HK-2 (cell line): Measurements from ENCODE around the gene SLC27A5.
"Not testable (repeated sequence)": the region's sequence is repeated elsewhere in the genome, so short reads cannot be mapped to it uniquely, and the experiment has no call there.

Experiments used
- DNase-seq: peaks from one replicate; pipeline ENCODE4 v3.0.0-alpha.2; 2018; ENCODE audit not compliant: unreplicated experiment

SLC27A5 gene

DNA sequence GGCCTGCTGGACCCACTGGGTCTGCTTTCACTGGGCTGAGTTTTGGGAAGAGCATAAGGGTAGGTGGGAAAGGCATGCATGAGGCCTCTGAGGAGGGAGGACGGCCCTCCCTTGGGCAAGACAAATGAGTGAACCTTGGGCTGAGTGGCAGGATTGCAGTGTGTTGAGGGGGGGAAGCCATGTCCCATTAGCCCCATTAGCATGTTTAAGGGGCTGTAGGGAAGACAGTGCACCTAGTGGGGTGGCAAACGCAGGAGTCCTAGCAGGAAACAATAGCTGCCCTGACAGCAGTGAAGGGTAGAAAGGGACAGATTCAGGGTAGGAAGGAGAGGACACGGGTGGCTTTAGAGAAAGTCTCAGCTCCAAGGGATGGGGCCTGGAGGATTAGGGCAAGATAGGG is 10.9 kb upstream of the SLC27A5 start:
- no peak for DNase-seq

- DNase-seq: no peak
Measured at GRCh38 chr19:58521651-58522050, 9.9 kb upstream of the SLC27A5 start.

DNA sequence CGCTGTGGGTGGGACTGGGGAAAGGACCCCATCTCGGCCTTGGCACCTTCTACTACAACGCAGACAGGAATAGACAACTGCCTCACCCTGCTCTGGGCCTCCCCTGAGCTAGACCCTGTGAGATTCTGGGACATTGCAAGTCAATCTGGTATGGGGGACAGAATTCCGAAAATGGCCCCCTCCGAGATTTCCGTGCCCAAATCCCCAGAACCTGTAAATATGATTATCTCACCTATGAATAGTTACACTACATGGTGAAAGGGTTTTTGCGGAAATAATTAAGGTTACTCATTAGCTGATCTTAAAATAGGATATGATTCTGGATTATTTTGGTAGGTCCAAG is 8.4 kb upstream of the SLC27A5 start:
- DNase-seq: no peak

DNA sequence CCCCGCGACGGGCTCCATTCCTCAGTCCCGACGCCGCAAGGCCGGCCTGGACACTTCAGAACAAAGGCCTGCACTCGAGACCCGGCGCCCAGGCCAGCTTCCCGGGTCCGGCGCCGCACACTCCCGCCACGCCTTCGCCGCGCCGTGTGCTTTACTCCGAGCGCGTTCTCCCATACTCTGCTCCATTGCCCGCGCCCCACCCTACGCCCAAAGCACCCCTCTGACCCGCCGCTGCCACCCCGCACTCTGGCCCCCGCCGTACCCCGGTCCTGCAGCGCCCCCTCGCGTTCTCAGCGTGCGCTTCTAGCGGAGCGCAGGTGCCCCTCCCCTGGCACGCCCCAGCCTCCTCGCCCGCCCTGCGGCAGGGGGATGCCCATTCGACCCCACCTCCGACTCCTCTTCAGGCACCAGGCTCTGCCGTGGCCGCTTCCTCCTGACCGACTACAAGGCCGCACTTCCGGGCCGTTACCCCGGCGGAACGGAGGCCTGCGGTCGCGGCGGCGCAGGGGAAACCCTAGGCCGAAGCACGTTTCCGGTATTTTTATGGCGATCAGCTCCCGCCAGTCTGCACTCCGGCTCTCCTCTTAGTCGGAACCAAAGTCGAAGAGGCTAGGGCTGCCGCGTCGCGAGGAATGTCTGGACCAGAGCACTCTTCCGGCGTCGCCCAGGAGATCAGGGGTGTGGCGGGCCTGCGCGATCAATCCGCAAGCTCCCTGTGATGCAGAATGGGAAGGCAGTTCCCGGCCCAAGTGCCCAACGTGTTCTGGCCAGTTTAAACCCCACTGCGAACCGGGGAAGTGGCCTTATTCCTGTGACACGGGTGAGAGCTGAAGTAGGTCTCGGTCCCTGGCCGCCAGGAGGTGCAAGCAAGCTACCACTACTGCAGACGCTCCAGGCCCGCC is 7.8 kb upstream of the SLC27A5 start, which contains the start of gene ZBTB45:
Gene ZBTB45 (minus strand): TSS at position 456 of the 902 bp plus-strand sequence. CDS start 2,137 bp downstream, outside the sequence.
- DNase-seq: peak; percentile 98

GRCh38 chr19:58519087-58519354 is 7.2 kb upstream of the SLC27A5 start:
- DNase-seq: peak; percentile 84

GRCh38 chr19:58518256-58519086 is 6.7 kb upstream of the SLC27A5 start:
- DNase-seq: no peak

DNA sequence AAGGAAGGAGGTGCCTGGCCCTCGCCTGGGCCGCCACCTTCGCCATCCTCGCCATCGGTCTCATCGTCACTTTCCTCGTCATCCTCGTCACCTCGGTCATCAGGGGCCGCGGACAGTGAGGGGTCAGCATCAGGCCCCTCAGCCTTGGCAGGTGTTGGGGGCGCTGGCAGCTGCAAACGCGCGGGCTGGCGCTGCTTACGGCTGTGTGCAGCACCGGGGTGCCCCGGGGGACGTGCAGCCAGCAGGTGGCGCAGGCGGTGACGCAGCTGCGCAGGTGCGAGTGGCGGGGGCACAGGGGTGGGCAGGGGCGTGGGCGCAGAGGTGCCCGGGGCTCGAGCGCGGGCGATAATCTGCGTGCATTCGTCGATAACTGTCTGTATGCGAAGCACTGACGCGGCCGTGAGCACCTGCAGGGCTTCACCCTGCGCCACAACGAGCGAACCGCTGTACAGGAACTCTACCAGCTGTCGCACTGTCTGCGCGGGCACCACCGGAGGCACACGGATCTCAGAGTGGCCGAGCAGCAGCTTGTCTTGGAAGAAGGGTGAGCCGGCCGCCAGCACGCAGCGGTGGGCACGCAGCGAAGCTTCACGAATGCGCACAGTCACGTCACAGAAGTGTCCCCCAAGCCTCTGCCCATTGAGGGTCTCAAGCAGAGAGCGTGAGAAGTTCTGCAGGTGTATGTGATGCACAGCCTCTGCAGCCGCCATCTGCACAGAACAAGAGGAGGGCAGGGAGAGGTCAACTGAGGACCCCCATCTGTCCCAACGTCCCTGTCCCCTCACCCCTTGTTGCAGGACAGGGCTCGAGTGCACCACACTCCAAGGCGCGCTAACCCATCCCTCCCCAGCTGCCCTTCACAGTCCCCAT is 5.4 kb upstream of the SLC27A5 start:
- DNase-seq: no peak

DNA sequence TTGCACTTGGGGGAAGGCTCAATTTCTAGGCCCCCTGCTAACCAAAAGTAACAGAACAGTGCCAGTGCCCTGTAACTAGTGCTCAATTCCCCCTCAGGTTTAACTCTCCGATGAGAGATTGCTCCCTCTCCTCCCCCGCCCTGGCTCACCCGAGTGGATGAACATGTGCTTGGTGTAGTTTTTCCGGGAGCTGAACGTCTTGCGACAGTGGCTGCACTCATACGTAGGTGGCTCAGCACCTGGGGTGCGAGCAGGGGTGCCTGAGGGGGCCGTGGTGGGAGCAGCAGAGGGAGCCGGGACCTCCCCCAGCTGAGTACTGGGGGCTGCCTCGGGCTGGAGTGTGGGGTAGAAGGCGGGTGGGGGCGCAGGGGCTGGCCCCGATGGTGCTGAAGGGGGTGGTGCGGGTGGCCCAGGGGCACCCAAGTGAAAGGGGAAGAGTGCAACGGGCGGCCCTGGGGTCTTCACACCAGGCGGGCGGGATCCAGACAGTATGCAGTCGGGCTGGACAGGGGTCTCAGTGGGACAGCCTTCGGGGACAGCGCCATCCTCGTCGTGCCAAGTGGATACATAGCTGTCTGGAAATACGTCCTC is 4.5 kb upstream of the SLC27A5 start:
- no peak for DNase-seq

DNA sequence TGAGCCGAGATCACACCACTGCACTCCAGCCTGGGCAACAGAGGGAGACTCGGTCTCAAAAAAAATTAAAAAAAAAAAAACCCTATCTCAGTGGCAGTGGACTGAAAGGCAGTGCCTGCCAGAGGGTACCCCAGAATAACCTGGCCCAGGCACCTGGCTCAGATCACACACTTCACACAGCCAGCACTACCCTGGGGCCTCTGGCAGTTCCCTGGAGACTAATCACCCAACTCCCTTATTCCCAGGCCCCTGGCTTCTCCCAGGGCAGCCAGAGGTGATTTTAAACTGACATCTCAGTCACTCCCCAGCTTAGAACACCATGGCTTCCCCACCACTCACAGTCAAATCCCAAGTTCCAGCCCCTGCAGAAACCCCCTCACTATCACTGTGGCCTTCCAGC is 3.5 kb upstream of the SLC27A5 start:
- DNase-seq: no peak

- no peak for DNase-seq
Measured at GRCh38 chr19:58514564-58515022, 2.8 kb upstream of the SLC27A5 start.

DNA sequence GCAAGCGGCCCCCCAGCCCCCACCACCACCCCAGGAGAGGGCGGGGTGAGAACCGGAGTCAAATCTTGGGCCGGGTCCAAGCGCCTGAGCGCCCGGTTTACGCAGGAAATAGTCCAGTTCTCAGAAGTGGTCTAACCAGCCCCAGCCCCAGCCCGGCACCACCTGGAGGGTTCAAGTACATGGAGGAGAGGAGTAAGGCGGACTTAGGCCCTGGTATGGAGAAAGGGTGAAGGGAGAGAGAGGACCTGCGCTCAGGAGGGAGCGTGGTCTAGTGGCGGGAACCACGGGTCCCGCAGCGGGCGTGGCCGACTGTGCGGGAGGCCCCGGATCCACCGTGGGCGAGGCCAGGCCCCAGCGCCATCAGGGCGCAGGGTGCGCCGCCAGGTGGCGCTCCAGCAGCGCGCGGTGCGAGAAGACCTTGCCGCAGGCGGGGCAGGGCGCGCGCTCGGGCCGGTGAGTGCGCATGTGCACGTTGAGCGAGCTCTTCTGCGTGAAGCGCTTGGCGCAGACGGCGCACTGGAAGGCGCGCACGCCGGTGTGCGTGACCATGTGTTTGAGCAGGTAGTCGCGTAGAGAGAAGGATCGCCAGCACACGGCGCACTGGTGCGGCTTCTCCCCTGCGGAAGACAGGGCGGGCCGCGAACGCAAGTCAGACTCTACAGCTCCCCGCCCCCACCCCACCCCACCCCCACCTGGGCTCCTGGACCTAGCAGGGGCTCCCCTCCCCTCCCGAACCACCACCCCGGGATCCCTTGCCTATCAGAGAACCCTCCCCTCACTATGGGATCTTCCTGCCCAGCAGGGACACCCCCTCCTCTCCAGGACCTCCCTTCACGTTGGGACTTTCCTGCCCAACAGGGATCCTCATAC is 2.1 kb upstream of the SLC27A5 start:
- DNase-seq: peak; percentile 85

DNA sequence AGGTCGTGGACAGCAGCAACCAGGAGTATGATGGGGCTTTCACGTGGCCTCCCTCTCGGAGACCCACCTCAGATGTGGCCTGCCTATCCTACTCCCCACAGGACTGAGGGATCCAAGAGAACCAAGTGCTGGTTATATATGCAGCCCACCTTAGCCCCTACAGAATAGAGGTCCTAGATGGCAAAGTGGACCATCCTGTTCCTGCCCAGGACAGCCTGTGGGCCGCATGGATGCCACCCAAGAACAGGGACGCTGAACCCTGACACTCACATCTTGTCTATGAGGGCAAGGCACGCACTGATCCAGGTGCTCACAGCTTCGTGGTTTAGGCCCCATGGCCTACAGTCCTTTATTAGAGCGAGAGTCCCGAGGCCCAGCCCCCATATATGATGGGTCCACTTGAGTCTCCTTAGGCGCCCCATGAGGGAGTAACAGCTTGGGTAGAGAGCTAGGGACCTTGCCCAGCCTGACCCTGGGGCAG is 1.5 kb upstream of the SLC27A5 start:
- no peak for DNase-seq

DNA sequence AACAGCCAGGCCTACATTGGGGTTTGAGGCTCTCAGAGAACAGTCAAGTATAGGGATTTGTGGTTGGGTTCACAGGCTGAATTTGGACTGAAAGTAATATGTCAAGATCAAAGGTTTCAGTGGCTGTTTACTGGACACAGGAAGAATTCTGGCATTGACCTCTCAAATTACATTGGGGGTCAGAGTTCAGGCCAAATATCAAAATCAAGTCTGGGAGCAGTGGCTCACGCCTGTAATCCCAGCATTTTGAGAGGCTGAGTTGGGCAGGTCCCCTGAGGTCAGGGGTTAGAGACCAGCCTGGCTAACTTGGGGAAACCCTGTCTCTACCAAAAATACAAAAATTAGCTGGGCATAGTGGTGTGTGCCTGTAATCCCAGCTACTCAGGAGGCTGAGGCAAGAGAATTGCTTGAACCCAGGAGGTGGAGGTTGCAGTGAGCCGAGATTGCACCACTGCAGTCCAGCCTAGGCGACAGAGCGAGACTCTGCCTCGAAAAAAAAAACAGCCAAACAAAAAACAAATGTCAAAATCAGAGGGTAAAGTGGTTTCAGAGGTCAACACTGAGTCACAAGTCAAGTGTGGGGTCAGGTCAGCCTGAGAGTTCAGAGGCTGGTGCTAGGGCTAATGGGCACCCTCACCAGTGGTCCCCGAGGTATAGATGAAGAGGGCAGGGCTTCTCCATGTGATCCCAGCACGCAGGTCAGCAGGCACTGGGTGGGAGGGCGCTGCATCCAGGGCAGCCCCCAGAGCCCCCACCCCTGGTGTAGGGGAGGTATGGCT is 1.5 kb downstream of the SLC27A5 start:
- no peak for DNase-seq

DNA sequence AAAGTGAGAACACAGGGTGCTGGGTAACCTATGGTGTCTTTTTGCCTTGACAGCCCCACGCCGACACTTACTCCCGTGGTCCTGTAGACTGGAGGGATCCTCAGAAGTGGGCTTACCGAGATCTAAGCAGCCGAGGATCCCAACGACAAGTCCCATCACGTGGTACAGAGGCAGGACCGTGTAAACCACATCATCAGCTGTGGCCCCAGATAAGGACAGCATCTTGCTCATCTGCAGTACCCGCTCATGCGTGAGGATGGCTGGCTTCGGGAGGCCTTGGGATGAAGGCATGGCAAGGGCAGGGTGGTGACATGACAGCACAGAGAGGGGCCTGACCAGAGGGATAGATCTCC is 2.1 kb downstream of the SLC27A5 start:
- DNase-seq: no peak

GRCh38 chr19:58507602-58508223 is 4.1 kb downstream of the SLC27A5 start:
- DNase-seq: not testable (repeated sequence)

- no peak for DNase-seq
Measured at GRCh38 chr19:58500242-58500641, 11.6 kb downstream of the SLC27A5 start.

- peak; percentile 98 for DNase-seq
Measured at GRCh38 chr19:58499021-58499927, 12.5 kb downstream of the SLC27A5 start.

- DNase-seq: no peak
Measured at GRCh38 chr19:58498316-58499020, 13.3 kb downstream of the SLC27A5 start.
